VCaP (cell line): ENCODE data around the gene KPTN.
A peak's percentile ranks its signal among the peaks of the same experiment; 100 is the strongest.

Experiments used
- H3K27ac ChIP-seq: fragments of 450-650 bp; 2 replicates; pipeline ENCODE4 v1.5.1; 2017
- CTCF ChIP-seq: fragments of 450-650 bp; conservative IDR thresholded peaks from 2 replicates; pipeline ENCODE4 v1.5.1; 2017; ENCODE audit warnings: mild to moderate bottlenecking, moderate library complexity

Gene KPTN

GRCh38 chr19:47499371-47499770 is 15.4 kb upstream of the KPTN start:
- peak overlapping the region; percentile 68 for H3K27ac ChIP-seq
- no peak for TF ChIP-seq CTCF

- TF ChIP-seq CTCF, result no peak
- peak overlapping the region; percentile 68; the same call in 1 of the 2 replicates for H3K27ac ChIP-seq
These were observed 14.5 kb upstream of the KPTN start for GRCh38 chr19:47498561-47498960.

DNA sequence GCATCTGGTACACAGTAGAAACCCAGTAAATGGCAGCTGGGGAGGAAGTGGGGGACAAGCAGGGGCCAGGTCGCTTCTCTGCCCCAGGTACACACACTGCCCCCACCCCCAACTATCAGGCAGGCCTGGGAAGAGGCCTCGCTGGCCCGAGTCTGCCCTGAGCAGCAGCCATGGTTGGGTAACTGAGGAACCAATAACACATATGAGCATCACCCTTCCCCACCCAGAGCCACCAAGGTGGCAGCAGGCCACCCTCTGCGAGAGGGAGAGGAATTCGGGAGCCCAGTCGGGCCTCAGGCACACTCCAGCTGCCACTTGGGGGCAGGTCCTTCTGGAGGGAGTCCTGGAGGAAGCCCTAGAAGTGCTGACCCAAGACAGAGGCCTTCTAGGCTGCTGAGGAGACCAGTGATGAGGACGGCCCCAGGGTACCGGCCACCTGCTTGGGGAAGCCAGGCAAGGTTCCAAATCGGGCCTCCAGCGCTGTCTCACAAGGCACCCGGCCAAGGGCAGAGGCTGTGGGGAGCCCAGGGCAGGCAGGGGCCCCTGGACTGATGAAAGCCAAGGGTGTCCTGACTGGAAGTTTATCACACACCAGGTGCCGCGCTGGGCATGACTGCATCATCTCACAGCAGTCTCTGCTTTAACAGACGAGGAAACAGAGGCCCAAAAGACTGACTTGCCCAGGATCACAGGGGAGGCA is 14.0 kb upstream of the KPTN start:
- no peak for TF ChIP-seq CTCF
- H3K27ac ChIP-seq, result peak overlapping the region; percentile 68; the same call in 1 of the 2 replicates

DNA sequence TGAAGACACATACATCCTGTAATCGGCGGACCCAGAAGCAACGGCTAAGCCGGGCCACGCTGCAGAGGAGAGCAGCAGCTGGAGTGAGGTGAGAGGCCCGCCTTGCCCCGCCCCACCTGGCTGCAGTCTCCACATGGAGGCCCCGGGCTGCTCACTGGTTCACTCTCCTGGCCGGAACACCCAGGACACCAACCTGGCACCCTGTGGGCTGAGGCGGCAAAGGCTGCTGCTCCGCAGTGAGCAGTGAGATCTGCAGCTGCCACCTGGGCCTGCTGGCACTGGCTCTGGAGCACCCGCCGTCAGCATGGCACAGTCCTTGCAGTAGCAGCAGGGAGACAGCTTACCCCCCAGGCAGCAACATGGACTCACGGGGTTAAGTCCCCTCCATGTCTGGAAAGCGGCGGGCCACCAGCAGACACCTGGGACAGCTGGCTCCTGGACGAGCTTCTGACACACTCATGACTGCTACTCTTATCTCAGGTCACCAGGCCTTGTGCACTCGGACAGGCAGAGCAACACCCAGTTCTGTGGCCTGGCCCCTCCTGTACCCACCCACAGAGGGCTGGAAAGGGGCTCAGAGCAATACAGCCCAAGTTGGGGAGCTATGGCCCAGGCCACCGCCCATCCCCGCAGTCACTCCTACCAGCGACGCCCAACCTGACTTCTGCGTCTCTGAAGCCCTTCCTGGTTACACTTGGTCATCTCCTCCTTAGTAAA is 13.2 kb upstream of the KPTN start:
- H3K27ac ChIP-seq, result peak overlapping the region; percentile 68; the same call in 1 of the 2 replicates
- no peak for TF ChIP-seq CTCF

DNA sequence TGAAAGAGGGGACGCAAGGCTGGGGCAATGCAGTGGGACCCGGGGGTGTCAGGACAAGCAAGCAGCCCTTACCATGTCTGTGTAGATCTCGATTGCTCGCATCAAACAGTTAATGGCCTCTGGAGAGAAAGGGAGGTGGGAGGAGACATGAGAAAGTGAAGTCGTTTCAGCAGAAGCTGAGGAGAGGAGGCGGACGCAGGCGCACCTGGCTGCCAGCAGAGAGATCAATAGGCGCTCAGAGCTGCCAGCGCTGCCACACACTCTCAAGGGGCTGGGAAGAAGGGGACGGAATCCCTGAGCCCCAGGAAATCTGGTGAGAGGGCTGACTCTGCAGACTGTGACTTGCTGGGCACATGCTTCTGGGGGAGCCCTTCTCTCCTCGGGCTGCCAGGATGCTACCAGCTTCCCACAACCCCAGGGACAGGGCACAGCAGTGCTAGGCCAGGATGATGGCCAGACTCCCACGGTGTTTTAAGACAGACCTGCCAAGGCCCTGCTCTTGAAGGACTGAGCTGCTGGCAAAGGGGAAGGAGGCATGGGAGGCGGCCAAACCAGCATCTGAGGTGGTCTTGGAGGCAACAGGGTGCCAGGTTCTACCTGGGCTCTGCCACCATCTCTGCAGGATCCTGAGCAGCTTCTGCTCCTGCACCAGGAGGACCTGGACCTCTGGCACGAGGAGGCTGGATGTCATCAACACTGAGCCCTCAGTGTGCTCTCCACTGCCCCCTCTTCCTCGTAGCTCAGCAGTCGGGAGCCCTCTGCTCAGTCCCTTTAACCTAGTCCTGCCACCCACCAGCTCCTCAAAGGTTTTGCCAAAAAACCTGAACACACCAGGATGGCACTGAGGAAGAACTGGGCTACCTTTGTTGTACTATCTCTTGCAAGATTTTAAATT is 11.7 kb upstream of the KPTN start:
- no peak for TF ChIP-seq CTCF
- H3K27ac ChIP-seq, result peak overlapping the region; percentile 43

- no peak for TF ChIP-seq CTCF
- peak overlapping the region; percentile 43; the same call in 1 of the 2 replicates for H3K27ac ChIP-seq
These were observed 10.7 kb upstream of the KPTN start for GRCh38 chr19:47494729-47495128.

DNA sequence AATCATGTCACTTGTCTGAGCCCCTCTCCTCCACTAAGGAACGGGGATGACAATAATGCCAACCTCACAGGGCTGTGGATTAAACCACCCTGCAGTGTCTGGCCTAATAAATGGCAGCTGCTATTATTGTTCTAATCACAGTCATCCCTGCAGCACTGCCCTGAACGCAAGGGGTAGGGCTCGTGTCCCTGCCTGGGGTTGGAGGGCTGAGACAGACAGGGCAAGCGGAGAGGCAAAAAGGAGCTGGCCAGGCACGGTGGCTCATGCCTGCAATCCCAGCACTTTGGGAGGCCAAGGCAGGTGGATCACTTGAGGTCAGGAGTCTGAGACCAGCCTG is 10.2 kb upstream of the KPTN start:
- H3K27ac ChIP-seq, result no peak overlapping the region; the same call in 1 of the 2 replicates
- no peak for TF ChIP-seq CTCF
